Gastrocnemius medialis (tissue), 4 donors: ENCODE results near the gene GPC6. TPM values are rescaled to one million over a fixed set of nuclear protein-coding genes. Genes with fewer than 3 reads are reported as not detected.

Source experiments
- ATAC-seq, 2 donors: fragments of 150-250 bp; one replicate each; pipeline ENCODE4 v1.9.1; 2016
- DNase-seq, 2 donors: peaks; one replicate each; pipeline ENCODE4 v3.0.0-alpha.2; 2019
- H3K27ac ChIP-seq, 4 donors: fragments of 200-600 bp; sonication (generic); 1 replicate in 1 of 4; 2 replicates in 3 of 4; pipeline ENCODE4 v1.5.1; 2016 to 2018; ENCODE audit warnings: mild to moderate bottlenecking in 2 of 4, moderate library complexity in 1 of 4
- H3K27me3 ChIP-seq, 3 donors: fragments of 200-600 bp; sonication (generic) in 2 of 3; 1 replicate in 1 of 3; 2 replicates in 2 of 3; pipeline versions ENCODE4 v1.5.1 to v1.6.0; 2016 to 2019; ENCODE audit warnings: mild to moderate bottlenecking in 1 of 3, moderate library complexity in 1 of 3
- H3K36me3 ChIP-seq, 2 donors: fragments of 200-600 bp; sonication (generic) in 1 of 2; one replicate each; pipeline ENCODE4 v1.5.1; 2017 to 2018
- H3K4me1 ChIP-seq, 2 donors: fragments of 200-600 bp; sonication (generic) in 1 of 2; one replicate each; pipeline ENCODE4 v1.5.1; 2016 to 2017; ENCODE audit warnings: mild to moderate bottlenecking in 2 of 2
- H3K4me3 ChIP-seq, 4 donors: fragments of 200-600 bp; sonication (generic) in 3 of 4; 1 replicate in 1 of 4; 2 replicates in 3 of 4; pipeline ENCODE4 v1.5.1; 2016 to 2019; ENCODE audit warnings: mild to moderate bottlenecking in 2 of 4
- H3K9me3 ChIP-seq, 3 donors: fragments of 200-600 bp; sonication (generic) in 2 of 3; 1 replicate in 1 of 3; 2 replicates in 2 of 3; pipeline ENCODE4 v1.5.1; 2016 to 2019
- CTCF ChIP-seq, 5 experiments: fragments of 450-650 bp in 3 of 5; fragments of 200-600 bp in 2 of 5; sonication (generic) in 2 of 5; IDR thresholded peaks in 4 of 5; conservative IDR thresholded peaks in 1 of 5; 1 replicate in 4 of 5; 2 replicates in 1 of 5; pipeline ENCODE4 v1.5.1; 2016 to 2019; ENCODE audit warnings: antibody characterized with exemption in 5 of 5, mild to moderate bottlenecking in 3 of 5, moderate library complexity in 3 of 5
- POLR2A ChIP-seq, 2 donors: fragments of 450-650 bp; IDR thresholded peaks; one replicate each; pipeline ENCODE4 v1.6.1; 2017; ENCODE audit warnings: antibody characterized with exemption in 2 of 2, mild to moderate bottlenecking in 2 of 2, moderate library complexity in 2 of 2
- in situ Hi-C, 4 donors: fragments of 200-750 bp; cut with MboI; loops; one replicate each; pipeline versions ENCODE4 v1.15.0 to v1.8.0; 2017; ENCODE audit warnings: low sequenced_read_pairs in 4 of 4
- intact Hi-C: fragments of 100-400 bp; cut with DNase I; formaldehyde crosslinking; loops from one replicate; pipeline ENCODE4 v1.15.1; 2023; ENCODE audit warnings: low total_unique reads
- total RNA-seq, 4 donors: library from RNA; depleted of rRNA; stranded (reverse); fragments of >200 nt; gene quantifications; one replicate each; pipeline versions ENCODE4 v1.1.0 to v1.2.3, GENCODE V29; 2016

Gene GPC6
- total RNA-seq, 4 donors from 2014 or later: 0.47 to 0.88 (median 0.59) TPM

DNA sequence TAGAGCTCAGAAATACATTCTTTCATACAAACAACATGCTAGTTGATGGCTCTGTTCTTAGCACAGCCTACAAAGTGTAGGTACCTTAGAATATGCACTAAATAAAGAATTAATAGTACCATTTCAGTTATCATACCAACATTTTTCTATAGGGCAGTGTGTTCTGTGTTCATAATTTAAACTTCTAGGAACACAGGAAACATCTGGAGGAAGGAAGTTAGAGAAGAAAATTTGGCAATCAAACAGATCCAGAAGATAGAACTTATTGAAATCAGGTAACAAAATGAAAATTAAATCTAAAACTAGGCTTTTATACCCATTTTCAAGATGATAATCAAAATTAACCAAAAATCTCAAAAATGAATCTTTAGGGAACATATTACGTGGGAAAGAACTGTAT is 725.3 kb downstream of the GPC6 start:
- Histone ChIP-seq H3K9me3 (no peaks in the 10 kb centered on the region), H3K27ac (no peak overlapping the region), H3K4me3 (no peak overlapping the region), H3K36me3 (no peaks in the 10 kb centered on the region), H3K27me3 (no peaks in the 10 kb centered on the region), H3K4me1 (no peaks in the 10 kb centered on the region)
- TF ChIP-seq POLR2A (IDR thresholded peaks at IDR 0.05) (no peak), CTCF (IDR thresholded peaks at IDR 0.05 in 4 of 5, conservative IDR thresholded peaks at IDR 0.05 in 1 of 5) (no peak)
- in situ Hi-C loops (no loop called here), intact Hi-C loops (no loop called here)
- no peak for DNase-seq
- no peak for ATAC-seq

DNA sequence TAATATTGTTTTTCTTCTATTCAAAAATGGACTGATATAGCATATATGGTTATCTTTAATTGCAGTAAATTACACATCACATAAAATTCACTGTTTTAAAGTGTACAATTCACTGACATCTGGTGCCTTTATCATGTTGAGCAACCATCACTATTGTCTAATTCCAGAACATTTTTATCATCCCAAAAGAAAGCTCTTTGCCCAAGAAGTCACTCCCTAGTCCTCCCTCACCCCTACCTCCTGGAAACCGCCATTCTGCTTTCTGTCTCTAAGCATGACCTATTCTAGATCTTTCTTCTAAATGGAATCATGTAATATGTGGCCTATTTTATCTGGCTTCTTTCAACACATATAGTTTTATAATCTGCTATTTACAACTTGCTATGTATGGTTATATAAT is 727.2 kb downstream of the GPC6 start:
- Histone ChIP-seq H3K4me3 (no peak overlapping the region), H3K9me3 (no peaks in the 10 kb centered on the region), H3K36me3 (no peaks in the 10 kb centered on the region), H3K4me1 (no peaks in the 10 kb centered on the region), H3K27me3 (no peaks in the 10 kb centered on the region), H3K27ac (no peak overlapping the region)
- in situ Hi-C loops (no loop called here), intact Hi-C loops (no loop called here)
- TF ChIP-seq CTCF (IDR thresholded peaks at IDR 0.05 in 4 of 5, conservative IDR thresholded peaks at IDR 0.05 in 1 of 5): no peak
- no peak for TF ChIP-seq POLR2A (IDR thresholded peaks at IDR 0.05)
- DNase-seq (no peak), ATAC-seq (no peak)

GRCh38 chr13:93955904-93956303 is 729.3 kb downstream of the GPC6 start:
- intact Hi-C loops (no loop called here), in situ Hi-C loops (no loop called here)
- no peak overlapping the region for H3K4me3 ChIP-seq
- no peaks in the 10 kb centered on the region for H3K27me3 ChIP-seq
- DNase-seq: no peak
- H3K36me3 ChIP-seq: no peaks in the 10 kb centered on the region
- no peak overlapping the region for H3K27ac ChIP-seq
- H3K9me3 ChIP-seq: no peaks in the 10 kb centered on the region
- no peaks in the 10 kb centered on the region for H3K4me1 ChIP-seq
- ATAC-seq: no peak
- TF ChIP-seq POLR2A (IDR thresholded peaks at IDR 0.05) (no peak), CTCF (IDR thresholded peaks at IDR 0.05 in 4 of 5, conservative IDR thresholded peaks at IDR 0.05 in 1 of 5) (no peak)

GRCh38 chr13:93956426-93956825 is 729.8 kb downstream of the GPC6 start:
- H3K27me3 ChIP-seq: no peaks in the 10 kb centered on the region
- ATAC-seq (no peak), DNase-seq (no peak)
- no peaks in the 10 kb centered on the region for H3K4me1 ChIP-seq
- in situ Hi-C loops: no loop called here
- H3K4me3 ChIP-seq: no peak overlapping the region
- H3K27ac ChIP-seq: no peak overlapping the region
- intact Hi-C loops: no loop called here
- no peaks in the 10 kb centered on the region for H3K36me3 ChIP-seq
- no peak for TF ChIP-seq POLR2A (IDR thresholded peaks at IDR 0.05)
- no peak for TF ChIP-seq CTCF (IDR thresholded peaks at IDR 0.05 in 4 of 5, conservative IDR thresholded peaks at IDR 0.05 in 1 of 5)
- no peaks in the 10 kb centered on the region for H3K9me3 ChIP-seq

DNA sequence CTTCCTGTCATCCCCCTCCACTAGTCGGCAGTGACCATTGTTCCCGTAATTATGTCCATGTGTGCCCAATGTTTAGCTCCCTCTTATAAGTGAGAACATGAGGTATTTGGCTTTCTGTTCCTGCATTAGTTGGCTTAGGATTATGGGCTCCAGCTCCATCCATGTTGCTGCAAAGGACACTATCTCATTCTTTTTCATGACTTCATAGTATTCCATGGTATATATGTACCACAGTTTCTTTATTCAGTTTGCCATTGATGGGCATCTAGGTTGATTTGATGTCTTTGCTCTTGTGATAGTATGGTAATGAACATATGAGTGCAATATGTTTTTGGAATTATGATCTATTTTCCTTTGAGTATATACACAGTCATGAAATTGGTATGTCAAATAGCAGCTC is 730.8 kb downstream of the GPC6 start:
- Histone ChIP-seq H3K9me3 (no peaks in the 10 kb centered on the region), H3K27ac (no peak overlapping the region), H3K27me3 (no peaks in the 10 kb centered on the region), H3K36me3 (no peaks in the 10 kb centered on the region), H3K4me3 (no peak overlapping the region), H3K4me1 (no peaks in the 10 kb centered on the region)
- DNase-seq: no peak
- no peak for TF ChIP-seq CTCF (IDR thresholded peaks at IDR 0.05 in 4 of 5, conservative IDR thresholded peaks at IDR 0.05 in 1 of 5)
- no peak for TF ChIP-seq POLR2A (IDR thresholded peaks at IDR 0.05)
- intact Hi-C loops: no loop called here
- ATAC-seq: no peak
- in situ Hi-C loops: no loop called here
